Kidney epithelial cell (primary cell): Measurements from ENCODE around the gene SRGAP3. TPM values are rescaled to one million over a fixed set of nuclear protein-coding genes. Genes with fewer than 3 reads are reported as not detected.

ENCODE experiments used
- DNase-seq: peaks from one replicate; pipeline ENCODE4 v3.0.0-alpha.2; 2010; ENCODE audit warnings: low read depth
- H3K27me3 ChIP-seq: 2 replicates; pipeline ENCODE4 v1.6.0; 2011; ENCODE audit warnings: low read length; ENCODE audit not compliant: control insufficient read depth, insufficient read depth
- H3K36me3 ChIP-seq: 2 replicates; pipeline ENCODE4 v1.5.1; 2011; ENCODE audit warnings: low read length; ENCODE audit not compliant: control insufficient read depth, insufficient read depth
- H3K4me3 ChIP-seq: 2 replicates; pipeline ENCODE4 v1.5.1; 2011; ENCODE audit warnings: low read depth, mild to moderate bottlenecking, control low read depth, low read length
- total RNA-seq: library from RNA; depleted of rRNA; stranded (reverse); fragments of >200 nt; gene quantifications from 2 replicates; pipeline ENCODE4 v1.2.3, GENCODE V29; 2015
- TF ChIP-seq, protein P1 (sequence below): IDR thresholded peaks from 2 replicates; pipeline ENCODE4 v1.5.1; 2011; ENCODE audit warnings: mild to moderate bottlenecking, moderate library complexity, low read length, control low read depth, inconsistent platforms; ENCODE audit not compliant: insufficient read depth, poor library complexity, severe bottlenecking

Gene SRGAP3
- total RNA-seq, 1 donor from 2014 or later = 4.9 TPM

DNA sequence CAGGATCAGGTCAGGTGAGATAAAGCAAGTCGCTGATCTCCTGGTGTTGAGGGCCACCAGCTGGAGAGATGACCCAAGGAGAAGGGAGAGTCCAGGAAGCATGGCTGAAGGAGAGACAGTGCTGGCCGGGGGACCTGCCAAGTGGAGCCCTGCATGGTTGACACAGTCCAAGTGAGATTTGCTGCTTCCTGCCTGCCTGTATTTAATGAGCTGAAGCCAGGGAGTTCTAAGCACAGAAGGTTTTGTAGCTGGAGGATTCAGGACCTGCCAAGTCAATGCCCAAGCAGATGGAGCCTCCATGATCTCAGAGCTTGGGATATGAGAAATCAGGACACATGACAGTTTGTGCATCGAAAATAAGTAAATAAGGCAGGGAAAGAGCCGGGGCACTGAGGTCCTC lies 125.6 kb downstream of the SRGAP3 start:
- H3K4me3 ChIP-seq = no peak overlapping the region
- TF ChIP-seq, protein P1, sequence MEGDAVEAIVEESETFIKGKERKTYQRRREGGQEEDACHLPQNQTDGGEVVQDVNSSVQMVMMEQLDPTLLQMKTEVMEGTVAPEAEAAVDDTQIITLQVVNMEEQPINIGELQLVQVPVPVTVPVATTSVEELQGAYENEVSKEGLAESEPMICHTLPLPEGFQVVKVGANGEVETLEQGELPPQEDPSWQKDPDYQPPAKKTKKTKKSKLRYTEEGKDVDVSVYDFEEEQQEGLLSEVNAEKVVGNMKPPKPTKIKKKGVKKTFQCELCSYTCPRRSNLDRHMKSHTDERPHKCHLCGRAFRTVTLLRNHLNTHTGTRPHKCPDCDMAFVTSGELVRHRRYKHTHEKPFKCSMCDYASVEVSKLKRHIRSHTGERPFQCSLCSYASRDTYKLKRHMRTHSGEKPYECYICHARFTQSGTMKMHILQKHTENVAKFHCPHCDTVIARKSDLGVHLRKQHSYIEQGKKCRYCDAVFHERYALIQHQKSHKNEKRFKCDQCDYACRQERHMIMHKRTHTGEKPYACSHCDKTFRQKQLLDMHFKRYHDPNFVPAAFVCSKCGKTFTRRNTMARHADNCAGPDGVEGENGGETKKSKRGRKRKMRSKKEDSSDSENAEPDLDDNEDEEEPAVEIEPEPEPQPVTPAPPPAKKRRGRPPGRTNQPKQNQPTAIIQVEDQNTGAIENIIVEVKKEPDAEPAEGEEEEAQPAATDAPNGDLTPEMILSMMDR = no peak

DNA sequence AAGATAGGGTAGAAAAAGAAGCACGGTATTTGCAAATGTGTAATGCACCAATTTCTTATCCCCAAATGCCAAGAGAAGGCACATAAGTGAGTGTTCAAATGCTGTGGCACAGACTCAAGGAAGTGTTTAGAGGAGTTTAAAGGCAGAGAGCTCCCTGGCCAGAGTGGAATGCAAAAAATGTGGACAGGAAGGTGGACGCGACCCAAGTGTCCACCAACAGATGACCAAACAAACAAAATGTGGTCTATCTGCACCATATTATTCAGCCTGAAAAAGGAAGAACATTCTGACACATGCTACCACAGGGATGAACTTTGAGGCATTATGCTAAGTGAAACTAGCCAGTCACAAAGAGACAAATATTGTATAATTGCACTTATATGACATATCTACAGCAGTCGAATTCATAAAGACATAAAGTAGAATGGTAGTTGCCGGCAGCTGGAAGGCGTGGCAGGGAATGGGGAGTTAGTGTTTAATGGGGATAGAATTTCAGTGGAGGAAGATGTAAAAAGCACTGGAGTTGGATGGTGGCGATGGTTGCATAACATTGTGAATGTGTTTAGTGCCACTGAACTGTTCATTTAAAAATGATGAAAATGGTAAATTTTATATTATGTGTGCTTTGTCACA lies 126.6 kb downstream of the SRGAP3 start:
- Histone ChIP-seq H3K36me3 (no peaks in the 10 kb centered on the region), H3K4me3 (no peak overlapping the region), H3K27me3 (peaks cover 4% of the 10 kb centered on the region)
- no peak for DNase-seq
- TF ChIP-seq, protein P1 = no peak

More for the DNA sequence above, 125.6 kb downstream of the SRGAP3 start:
- no peak for DNase-seq
- H3K36me3 ChIP-seq = no peaks in the 10 kb centered on the region
- peaks cover 4% of the 10 kb centered on the region for H3K27me3 ChIP-seq

DNA sequence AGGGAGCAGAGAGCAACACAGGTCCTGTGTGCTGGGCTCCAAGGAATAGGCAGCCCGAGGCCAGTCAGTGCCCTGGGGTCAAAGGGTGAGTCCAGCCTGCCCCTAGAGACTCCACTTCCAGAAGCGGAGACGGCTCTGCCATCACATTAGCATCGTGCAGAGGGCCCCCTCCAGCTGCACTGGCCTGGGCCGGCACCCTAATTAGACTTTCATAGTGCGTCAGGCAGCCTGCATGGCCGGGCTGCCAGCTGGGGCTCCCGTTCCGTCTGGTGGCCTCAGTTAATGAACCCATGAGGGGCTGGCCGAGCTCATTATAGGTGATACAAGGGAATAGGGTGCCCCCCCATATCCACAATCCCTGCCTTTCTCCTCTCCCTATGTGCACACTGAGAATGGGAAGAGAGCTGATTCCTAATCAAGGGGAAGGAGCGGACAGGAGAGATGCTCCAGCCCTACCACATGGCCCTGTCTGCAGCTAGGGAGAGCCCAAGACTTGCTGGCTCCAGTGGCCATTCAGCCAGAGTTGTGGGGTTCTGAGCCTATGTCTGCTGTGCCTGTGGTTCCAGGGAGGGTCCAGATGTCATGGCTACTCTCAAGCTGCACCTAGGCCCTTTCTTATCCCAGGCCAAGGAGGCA lies 128.0 kb downstream of the SRGAP3 start:
- Histone ChIP-seq H3K4me3 (no peak overlapping the region), H3K27me3 (peaks cover 4% of the 10 kb centered on the region), H3K36me3 (no peaks in the 10 kb centered on the region)
- no peak for DNase-seq
- TF ChIP-seq, protein P1 = no peak

DNA sequence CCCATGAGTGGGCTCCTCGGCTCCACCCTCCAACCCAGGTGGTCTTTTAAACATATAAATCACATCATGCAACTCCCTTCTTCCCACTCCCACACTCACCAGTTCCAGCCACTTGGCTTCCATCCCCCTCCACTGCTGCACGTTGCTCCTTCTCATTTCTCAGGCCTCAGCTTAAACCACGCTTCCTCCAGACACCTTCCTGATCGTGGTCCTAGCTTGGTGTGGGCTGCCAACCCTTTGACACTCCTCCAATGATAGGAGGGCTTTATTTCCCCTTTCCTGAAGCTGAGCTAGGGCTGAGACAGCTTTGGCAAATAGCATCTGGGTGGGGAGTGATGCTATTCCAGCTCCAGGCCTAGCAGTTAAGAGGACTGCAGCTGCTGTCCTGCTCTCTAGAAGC lies 130.1 kb downstream of the SRGAP3 start:
- no peaks in the 10 kb centered on the region for H3K36me3 ChIP-seq
- TF ChIP-seq, protein P1 = no peak
- H3K4me3 ChIP-seq = no peak overlapping the region
- no peak for DNase-seq
- H3K27me3 ChIP-seq = no peaks in the 10 kb centered on the region

DNA sequence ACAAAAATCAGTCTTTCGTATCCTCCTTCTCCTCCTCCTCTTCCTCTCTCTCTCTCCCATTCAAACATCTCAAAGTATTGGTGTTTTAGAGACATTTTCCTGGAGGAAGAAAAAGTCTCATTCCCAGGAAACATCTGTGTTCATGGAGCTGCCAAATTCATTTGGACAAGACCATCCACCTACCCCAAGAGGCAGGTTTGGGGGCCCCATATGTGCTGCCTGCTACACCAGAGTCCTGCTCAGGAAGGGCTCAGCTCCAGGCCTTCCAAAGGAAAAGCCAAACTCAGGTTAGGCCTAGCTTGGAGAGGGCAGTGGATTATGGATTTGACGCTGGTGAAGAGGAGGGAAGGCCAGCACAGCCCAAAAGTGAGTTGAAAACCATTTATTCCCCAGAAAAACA lies 131.2 kb downstream of the SRGAP3 start:
- TF ChIP-seq, protein P1 = no peak
- Histone ChIP-seq H3K27me3 (no peaks in the 10 kb centered on the region), H3K4me3 (no peak overlapping the region), H3K36me3 (no peaks in the 10 kb centered on the region)
- no peak for DNase-seq

DNA sequence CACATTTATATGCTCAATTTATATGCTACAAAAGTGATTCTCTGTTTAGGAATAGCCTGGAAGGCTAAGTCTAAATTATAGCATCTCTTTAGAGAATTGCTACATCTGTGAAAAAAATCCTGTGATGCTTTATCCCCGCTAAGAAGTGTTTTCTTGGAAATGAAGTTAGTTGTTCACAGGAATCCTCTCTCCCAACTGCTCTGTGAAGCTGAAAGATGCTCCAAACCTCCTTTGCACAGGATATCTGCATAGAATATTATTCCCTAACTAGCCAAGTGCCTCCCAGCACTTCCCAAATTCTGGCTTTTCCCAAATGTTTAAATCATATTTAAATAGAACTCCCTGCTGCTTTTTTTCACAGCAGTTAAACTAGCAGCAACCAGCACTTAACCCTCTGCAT lies 132.2 kb downstream of the SRGAP3 start:
- H3K27me3 ChIP-seq = peaks cover 2% of the 10 kb centered on the region
- TF ChIP-seq, protein P1 = no peak
- no peak for DNase-seq
- H3K4me3 ChIP-seq = no peak overlapping the region
- H3K36me3 ChIP-seq = no peaks in the 10 kb centered on the region
